Measurements from ENCODE around the gene DDX24.

GRCh38 chr14:94021416-94022157 is 59.4 kb downstream of the DDX24 start:
- TF ChIP-seq, protein P1, sequence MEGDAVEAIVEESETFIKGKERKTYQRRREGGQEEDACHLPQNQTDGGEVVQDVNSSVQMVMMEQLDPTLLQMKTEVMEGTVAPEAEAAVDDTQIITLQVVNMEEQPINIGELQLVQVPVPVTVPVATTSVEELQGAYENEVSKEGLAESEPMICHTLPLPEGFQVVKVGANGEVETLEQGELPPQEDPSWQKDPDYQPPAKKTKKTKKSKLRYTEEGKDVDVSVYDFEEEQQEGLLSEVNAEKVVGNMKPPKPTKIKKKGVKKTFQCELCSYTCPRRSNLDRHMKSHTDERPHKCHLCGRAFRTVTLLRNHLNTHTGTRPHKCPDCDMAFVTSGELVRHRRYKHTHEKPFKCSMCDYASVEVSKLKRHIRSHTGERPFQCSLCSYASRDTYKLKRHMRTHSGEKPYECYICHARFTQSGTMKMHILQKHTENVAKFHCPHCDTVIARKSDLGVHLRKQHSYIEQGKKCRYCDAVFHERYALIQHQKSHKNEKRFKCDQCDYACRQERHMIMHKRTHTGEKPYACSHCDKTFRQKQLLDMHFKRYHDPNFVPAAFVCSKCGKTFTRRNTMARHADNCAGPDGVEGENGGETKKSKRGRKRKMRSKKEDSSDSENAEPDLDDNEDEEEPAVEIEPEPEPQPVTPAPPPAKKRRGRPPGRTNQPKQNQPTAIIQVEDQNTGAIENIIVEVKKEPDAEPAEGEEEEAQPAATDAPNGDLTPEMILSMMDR (IDR thresholded peaks at IDR 0.05): no peak
- TF ChIP-seq POLR2AphosphoS5 (IDR thresholded peaks at IDR 0.05) (no peak), POLR2A (IDR thresholded peaks at IDR 0.05) (no peak), EP300 (IDR thresholded peaks at IDR 0.05; ENCODE audit: low read depth) (no peak)

Measured in transverse colon (tissue), 4 donors.